HG03442 (cell line): ENCODE data around the gene GSTT2.
"Not testable (repeated sequence)": the region's sequence is repeated elsewhere in the genome, so short reads cannot be mapped to it uniquely, and the experiment has no call there.

Experiments
- ATAC-seq: cut with Tn5 transposase; IDR thresholded peaks from one replicate; pipeline ENCODE4 v1.9.1; 2021; ENCODE audit warnings: mild to moderate bottlenecking, moderate library complexity; ENCODE audit not compliant: unreplicated experiment

The GSTT2 gene

DNA sequence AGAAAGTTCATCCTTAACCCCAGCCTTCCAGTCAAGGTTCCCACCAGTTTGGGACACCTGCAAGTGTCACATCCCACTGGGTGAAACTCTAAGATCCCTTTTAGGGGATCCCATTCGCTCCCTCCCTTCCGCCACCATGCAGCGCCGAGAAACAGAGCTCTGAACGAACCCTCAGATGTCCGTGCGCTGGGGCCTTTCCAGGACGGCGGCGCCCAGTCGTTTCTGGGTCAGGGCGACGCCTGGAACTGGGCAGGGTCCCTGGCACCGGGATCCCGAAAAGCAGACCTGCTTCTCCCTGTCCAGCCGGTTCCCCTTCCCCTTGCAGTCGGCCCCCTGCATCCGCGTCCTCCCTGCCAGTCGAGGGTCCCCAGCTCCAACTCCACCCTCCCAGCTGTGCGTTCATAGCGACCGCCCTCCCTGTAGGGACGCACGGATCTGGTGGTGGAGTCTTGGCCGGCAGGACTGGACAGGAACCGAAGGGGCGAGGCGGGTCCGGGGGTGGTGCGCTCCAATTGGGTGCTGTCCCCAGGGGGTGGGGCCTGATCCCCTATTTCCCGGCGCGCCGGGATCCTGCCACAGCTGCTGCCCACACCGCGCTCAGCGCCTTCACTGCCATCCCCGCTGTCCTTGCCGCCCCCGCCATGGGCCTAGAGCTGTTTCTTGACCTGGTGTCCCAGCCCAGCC lies at the start of gene GSTT2:
Gene GSTT2, plus strand, starts transcription at position 578 of the 684 bp plus-strand sequence.
- ATAC-seq: not testable (repeated sequence)

DNA sequence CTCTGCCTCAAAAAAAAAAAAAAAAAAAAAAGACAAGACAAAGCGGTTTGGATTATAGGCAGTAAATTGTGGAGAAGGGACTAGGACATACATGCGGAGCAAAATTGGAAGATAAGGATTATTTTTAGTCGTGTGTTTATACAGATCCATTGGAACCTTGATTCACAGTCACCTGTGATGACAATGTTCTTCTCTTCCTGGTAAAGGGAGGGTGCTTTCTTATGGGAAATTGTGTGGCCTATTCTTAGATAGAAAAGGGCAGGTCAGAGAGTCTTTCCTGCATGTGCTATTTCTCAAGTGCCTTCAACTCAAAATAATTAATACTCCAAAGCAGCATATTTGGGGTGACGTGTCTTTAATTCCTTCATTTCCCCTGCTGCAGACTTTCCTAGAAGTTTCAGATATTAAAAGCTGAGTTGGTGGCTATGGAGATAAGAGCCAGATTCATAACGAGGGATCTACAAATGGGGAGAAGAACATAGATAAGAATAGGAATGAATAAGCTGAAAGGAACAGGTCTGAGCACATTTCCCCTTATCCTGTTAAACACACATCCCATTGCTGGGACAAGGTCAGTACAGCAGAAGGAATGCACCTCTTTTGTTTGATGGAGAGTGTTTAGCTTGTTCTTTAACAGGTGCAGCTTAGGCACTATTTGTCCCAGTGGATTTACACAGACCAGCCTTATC lies 41.5 kb upstream of the GSTT2 start:
- ATAC-seq: no peak

- ATAC-seq: no peak
Observed at GRCh38 chr22:23939017-23939357, 40.9 kb upstream of the GSTT2 start.

DNA sequence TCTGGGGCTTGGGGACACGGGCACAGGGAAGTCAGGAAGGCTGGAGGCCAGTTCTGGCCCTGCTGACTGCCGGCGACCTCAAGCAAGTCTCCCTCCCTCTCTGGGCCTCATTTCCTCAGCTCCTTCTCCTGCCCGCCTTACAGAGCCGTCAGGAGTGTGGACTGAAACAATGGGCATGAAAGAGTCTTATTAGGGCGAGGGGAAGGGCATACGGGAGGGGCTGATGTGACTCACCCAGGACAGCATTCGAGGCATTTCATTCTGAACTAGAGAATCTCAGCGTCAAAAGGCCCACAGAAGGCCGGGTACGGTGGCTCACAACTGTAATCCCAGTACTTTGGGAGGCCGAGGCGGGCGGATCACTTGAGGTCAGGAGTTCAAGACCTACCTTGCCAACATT lies 39.8 kb upstream of the GSTT2 start:
- ATAC-seq: not testable (repeated sequence)

DNA sequence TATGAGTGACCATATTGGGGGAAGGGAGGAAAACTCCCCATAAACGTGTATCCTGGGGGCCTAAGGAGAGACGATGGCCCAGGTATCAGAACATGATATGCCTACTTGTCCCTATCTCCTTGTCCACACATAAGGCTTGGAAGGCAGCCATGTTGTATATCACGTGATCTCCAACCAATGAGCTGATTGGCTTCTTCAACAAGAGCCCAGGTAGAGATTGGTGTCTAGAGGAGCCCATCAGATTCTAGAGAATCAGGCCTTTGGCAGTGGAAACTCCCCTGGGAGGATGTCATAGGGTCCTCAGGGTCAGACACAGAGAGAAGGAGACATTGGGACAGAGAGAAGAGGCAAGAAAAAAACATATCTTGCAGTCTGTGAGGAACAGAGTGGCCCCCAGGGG lies 32.5 kb upstream of the GSTT2 start:
- ATAC-seq: not testable (repeated sequence)

GRCh38 chr22:23949764-23950163 lies 30.2 kb upstream of the GSTT2 start:
- not testable (repeated sequence) for ATAC-seq

- ATAC-seq: not testable (repeated sequence)
Observed at GRCh38 chr22:23951383-23951782, 28.6 kb upstream of the GSTT2 start.

GRCh38 chr22:23952794-23953405 lies 27.0 kb upstream of the GSTT2 start:
- not testable (repeated sequence) for ATAC-seq

GRCh38 chr22:23953485-23953884 lies 26.4 kb upstream of the GSTT2 start:
- ATAC-seq: not testable (repeated sequence)

DNA sequence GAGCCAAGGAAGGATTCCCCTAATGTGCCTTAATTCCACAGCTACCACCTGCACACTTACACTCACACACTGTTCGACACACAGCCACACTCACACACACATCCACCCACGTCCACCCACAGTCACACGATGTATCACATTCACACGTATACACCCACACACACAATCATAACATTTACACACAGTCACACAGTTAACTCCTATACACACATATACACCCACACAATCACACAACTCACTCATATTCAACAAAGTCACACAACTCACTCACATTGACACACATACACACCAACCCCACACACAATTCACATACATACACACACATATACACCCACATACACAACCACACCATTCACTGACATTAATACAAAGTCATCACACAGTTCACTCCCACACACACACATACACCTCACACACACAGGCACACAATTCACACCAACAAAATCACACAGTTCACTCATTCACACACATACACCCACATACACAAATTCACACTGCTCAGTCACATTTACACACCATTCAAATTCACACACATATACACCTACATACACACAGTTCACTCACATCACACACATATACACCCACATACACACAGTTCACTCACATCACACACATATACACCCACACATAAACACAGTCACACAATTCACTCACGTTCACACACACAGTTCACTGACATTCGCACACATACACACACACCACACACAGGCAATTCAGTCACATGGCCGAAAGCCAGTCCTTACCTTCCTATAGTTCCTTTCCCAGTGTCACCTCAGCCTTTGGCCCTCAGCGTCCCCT lies 25.5 kb upstream of the GSTT2 start:
- not testable (repeated sequence) for ATAC-seq

GRCh38 chr22:23954991-23955305 lies 25.0 kb upstream of the GSTT2 start:
- not testable (repeated sequence) for ATAC-seq

- ATAC-seq: not testable (repeated sequence)
Observed at GRCh38 chr22:23955886-23956285, 24.0 kb upstream of the GSTT2 start.

GRCh38 chr22:23956301-23956900 lies 23.5 kb upstream of the GSTT2 start:
- ATAC-seq: not testable (repeated sequence)

DNA sequence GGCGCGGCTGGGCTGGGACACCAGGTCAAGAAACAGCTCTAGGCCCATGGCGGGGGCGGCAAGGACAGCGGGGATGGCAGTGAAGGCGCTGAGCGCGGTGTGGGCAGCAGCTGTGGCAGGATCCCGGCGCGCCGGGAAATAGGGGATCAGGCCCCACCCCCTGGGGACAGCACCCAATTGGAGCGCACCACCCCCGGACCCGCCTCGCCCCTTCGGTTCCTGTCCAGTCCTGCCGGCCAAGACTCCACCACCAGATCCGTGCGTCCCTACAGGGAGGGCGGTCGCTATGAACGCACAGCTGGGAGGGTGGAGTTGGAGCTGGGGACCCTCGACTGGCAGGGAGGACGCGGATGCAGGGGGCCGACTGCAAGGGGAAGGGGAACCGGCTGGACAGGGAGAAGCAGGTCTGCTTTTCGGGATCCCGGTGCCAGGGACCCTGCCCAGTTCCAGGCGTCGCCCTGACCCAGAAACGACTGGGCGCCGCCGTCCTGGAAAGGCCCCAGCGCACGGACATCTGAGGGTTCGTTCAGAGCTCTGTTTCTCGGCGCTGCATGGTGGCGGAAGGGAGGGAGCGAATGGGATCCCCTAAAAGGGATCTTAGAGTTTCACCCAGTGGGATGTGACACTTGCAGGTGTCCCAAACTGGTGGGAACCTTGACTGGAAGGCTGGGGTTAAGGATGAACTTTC lies 18.7 kb upstream of the GSTT2 start, which contains the start of gene GSTT2B:
Gene GSTT2B, minus strand, starts transcription at position 112 of the 688 bp plus-strand sequence. Its CDS starts 64 bp downstream, at position 48.
- not testable (repeated sequence) for ATAC-seq

DNA sequence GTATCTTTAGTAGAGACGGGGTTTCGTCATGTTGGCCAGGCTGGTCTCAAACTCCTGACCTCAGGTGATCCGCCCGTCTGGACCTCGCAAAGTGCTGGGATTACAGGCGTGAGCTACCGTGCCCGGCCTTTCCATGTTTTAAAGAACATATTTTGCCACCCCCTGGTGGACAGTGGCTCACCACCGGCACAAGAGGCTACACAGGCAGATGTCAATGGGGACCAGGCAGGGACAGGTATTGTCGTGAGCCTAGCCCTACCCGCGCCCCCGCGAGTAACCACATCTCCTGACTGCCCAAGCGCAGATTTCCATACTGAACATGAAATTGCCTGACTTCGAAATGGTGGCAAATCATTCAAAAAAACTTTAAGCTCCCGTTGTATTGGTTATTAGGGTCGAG lies 13.8 kb upstream of the GSTT2 start:
- not testable (repeated sequence) for ATAC-seq

DNA sequence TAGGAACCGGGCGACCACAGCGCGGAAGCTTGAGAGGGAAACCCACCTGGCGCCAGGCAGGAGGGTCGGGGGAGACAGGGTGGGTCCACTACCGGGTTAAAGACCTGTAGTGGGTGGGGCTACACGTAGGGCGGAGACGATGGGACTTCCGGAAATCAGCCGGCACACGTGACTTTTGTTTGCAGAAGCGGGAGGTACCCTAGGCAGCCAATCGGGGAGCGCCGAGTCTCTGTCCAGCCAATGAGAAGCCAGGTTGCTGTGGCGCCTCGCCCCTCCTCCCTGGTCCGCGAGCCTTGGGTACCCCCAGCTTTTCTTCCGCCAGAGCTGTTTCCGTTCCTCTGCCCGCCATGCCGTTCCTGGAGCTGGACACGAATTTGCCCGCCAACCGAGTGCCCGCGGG lies 13.4 kb upstream of the GSTT2 start, which contains the start of gene DDTL:
Gene DDTL, plus strand, starts transcription at position 321 of the 400 bp plus-strand sequence. Its CDS starts 27 bp downstream, at position 348.
- peak; percentile 85 for ATAC-seq

GRCh38 chr22:23969071-23969470 lies 10.9 kb upstream of the GSTT2 start:
- ATAC-seq: no peak

- no peak for ATAC-seq
Observed at GRCh38 chr22:23970201-23970641, 9.7 kb upstream of the GSTT2 start.

- no peak for ATAC-seq
Observed at GRCh38 chr22:23970816-23971486, 9.0 kb upstream of the GSTT2 start.
